GM18909 (cell line): ENCODE results near the gene CSDE1.

Experiments used
- ATAC-seq: cut with Tn5 transposase; IDR thresholded peaks from one replicate; pipeline ENCODE4 v1.9.1; 2021; ENCODE audit warnings: mild to moderate bottlenecking; ENCODE audit not compliant: unreplicated experiment, poor library complexity

The CSDE1 gene

DNA sequence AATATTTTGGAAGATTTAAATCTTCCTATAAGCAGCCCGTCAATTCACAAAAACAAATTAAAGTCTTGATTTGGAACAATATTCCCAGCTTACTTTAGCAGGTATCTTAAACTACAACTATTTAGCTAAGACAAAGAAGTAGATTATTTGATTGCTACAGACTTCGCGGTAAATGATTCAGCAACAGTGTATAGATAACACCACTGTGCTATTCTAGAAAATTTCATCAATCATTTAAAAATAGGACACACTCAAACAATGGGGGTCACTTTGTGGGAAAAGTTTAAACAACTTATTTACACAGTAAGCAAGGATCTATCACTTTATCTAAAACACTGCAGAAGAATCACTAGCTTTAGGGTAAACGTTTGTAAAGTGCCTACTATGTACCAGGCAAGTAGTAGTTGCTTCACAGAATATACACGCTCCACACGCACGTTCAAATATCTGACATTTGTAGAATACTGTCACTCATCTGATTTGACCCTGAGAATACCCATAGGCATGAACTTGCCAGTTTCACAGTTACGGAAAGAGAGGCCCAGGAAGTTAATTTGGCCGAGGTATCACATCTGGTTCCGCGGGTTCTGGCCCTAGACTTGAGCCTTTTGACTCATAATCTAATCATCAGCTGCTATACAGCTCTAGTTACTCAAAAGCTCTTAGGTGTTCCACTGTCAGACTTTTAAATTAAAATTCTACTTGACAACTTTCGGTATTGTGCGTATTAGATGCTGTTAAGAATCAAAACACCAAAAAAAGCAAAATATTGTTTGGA is 88.8 kb downstream of the CSDE1 start:
- no peak for ATAC-seq

DNA sequence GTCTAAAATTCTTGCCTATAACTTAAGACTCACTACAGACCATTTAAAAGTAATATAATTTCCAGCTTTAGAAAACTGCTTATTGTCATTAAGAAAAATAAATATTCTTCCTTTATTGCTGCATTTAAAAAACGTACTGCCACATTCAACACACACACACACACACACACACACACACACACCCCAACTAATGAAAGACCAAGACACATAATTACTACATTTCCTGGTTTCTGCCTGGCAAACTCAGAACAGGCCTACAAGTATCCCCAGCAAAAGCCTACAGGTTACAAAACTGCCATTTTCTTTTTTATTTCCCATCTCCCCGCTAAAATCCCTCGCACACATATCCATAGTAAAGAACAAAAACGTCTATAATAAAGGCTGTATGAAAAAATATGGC is 89.4 kb downstream of the CSDE1 start:
- no peak for ATAC-seq

GRCh38 chr1:114666954-114667353 is 90.8 kb downstream of the CSDE1 start:
- no peak for ATAC-seq
